ENCODE measurements around the gene CDADC1. TPM values are rescaled to one million over a fixed set of nuclear protein-coding genes. Genes with fewer than 3 reads are reported as not detected.

The CDADC1 gene
- total and polyA plus RNA-seq, 2 of the 13 experiments (the other 11 are each of a cell fraction or from before 2014, with no cell fraction given): 2.4 to 9.0 TPM

- TF ChIP-seq TP53 (CRISPR knock-in tag; conservative IDR thresholded peaks at IDR 0.05) (no peak), GATAD1 (CRISPR knock-in tag; IDR thresholded peaks at IDR 0.05) (peak; percentile 96), ESRRA (CRISPR knock-in tag; IDR thresholded peaks at IDR 0.05; ENCODE audit: low read depth) (0 out of 2 replicates have a peak, but pooled peaks have one; percentile 22), MXD1 (CRISPR knock-in tag; IDR thresholded peaks at IDR 0.05) (peak; percentile 47; the same call in 1 of the 2 replicates), ZFP36L2 (CRISPR knock-in tag; IDR thresholded peaks at IDR 0.05) (no peak), HHEX (CRISPR knock-in tag; IDR thresholded peaks at IDR 0.05) (no peak), ELF3 (CRISPR knock-in tag; IDR thresholded peaks at IDR 0.05) (no peak), ZNF281 (CRISPR knock-in tag; IDR thresholded peaks at IDR 0.05; ENCODE audit: borderline replicate concordance) (peak; percentile 34; the same call in 1 of the 2 replicates), ZNF703 (CRISPR knock-in tag; IDR thresholded peaks at IDR 0.05; ENCODE audit: borderline replicate concordance) (no peak), HOXA5 (CRISPR knock-in tag; IDR thresholded peaks at IDR 0.05) (peak; percentile 84), ZBTB37 (CRISPR knock-in tag; IDR thresholded peaks at IDR 0.05) (no peak), ZNF720 (CRISPR knock-in tag; IDR thresholded peaks at IDR 0.05) (no peak), ZNF180 (CRISPR knock-in tag; IDR thresholded peaks at IDR 0.05; ENCODE audit: borderline replicate concordance, low read depth) (no peak), ZNF101 (CRISPR knock-in tag; IDR thresholded peaks at IDR 0.05; ENCODE audit: borderline replicate concordance, low read depth) (no peak), ZNF556 (CRISPR knock-in tag; IDR thresholded peaks at IDR 0.05; ENCODE audit: borderline replicate concordance) (no peak), SCMH1 (CRISPR knock-in tag; IDR thresholded peaks at IDR 0.05; ENCODE audit: borderline replicate concordance) (no peak), RAD51 (IDR thresholded peaks at IDR 0.05; ENCODE audit: borderline replicate concordance) (no peak), ZBTB42 (CRISPR knock-in tag; IDR thresholded peaks at IDR 0.05) (no peak), POGZ (CRISPR knock-in tag; IDR thresholded peaks at IDR 0.05) (peak; percentile 96), NCOR1 (IDR thresholded peaks at IDR 0.05; ENCODE audit: borderline replicate concordance, low read length) (no peak), NFE2L1 (CRISPR knock-in tag; IDR thresholded peaks at IDR 0.05; ENCODE audit: borderline replicate concordance) (no peak), ZNF382 (CRISPR knock-in tag; IDR thresholded peaks at IDR 0.05; ENCODE audit: borderline replicate concordance) (no peak), HCFC1 (IDR thresholded peaks at IDR 0.05; ENCODE audit: low read depth, low read length) (peak; percentile 60), TFAP4 (IDR thresholded peaks at IDR 0.05; ENCODE audit: borderline replicate concordance, low read depth) (0 out of 2 replicates have a peak, but pooled peaks have one; percentile 14)
Observed at GRCh38 chr13:49247643-49248621, at the start of gene CDADC1 (continued).

Measured in HepG2 (cell line).